GM23338 (cell line): ENCODE results near the gene RIN3. TPM values are rescaled to one million over a fixed set of nuclear protein-coding genes. Genes with fewer than 3 reads are reported as not detected.

ENCODE experiments used
- ATAC-seq: fragments of 200-7000 bp; cut with Tn5 transposase; 3 replicates; pipeline ENCODE4 v1.9.1; 2020
- DNase-seq: peaks from one replicate; pipeline ENCODE4 v3.0.0-alpha.2; 2015; ENCODE audit warnings: low spot score
- H2AFZ ChIP-seq: fragments of 200-600 bp; sonication (generic); 2 replicates; pipeline ENCODE4 v1.8.0; 2016; ENCODE audit warnings: antibody characterized with exemption, mild to moderate bottlenecking, moderate library complexity
- H3F3A ChIP-seq: fragments of 200-600 bp; sonication (generic); replicated peaks from 2 replicates; pipeline ENCODE4 v1.8.0; 2017; ENCODE audit warnings: antibody characterized with exemption, mixed run types, low read depth
- H3K27ac ChIP-seq: fragments of 200-600 bp; sonication (generic); 2 replicates; pipeline ENCODE4 v1.6.1; 2016; ENCODE audit warnings: low read depth
- H3K27me3 ChIP-seq: fragments of 200-600 bp; sonication (generic); 2 replicates; pipeline ENCODE4 v1.8.0; 2016; ENCODE audit warnings: mild to moderate bottlenecking, mixed run types, moderate library complexity; ENCODE audit not compliant: insufficient read depth
- H3K36me3 ChIP-seq: fragments of 200-600 bp; sonication (generic); 2 replicates; pipeline ENCODE4 v1.8.0; 2016; ENCODE audit warnings: mild to moderate bottlenecking; ENCODE audit not compliant: insufficient read depth
- H3K4me1 ChIP-seq: fragments of 200-600 bp; sonication (generic); 2 replicates; pipeline ENCODE4 v1.8.0; 2016; ENCODE audit warnings: mild to moderate bottlenecking, moderate library complexity; ENCODE audit not compliant: insufficient read depth
- H3K4me2 ChIP-seq: fragments of 200-600 bp; sonication (generic); 2 replicates; pipeline ENCODE4 v1.7.1; 2017; ENCODE audit warnings: mixed run types
- H3K4me3 ChIP-seq: fragments of 200-600 bp; sonication (generic); 2 replicates; pipeline ENCODE4 v1.6.1; 2016; ENCODE audit warnings: mixed run types
- H3K79me2 ChIP-seq: fragments of 200-600 bp; sonication (generic); replicated peaks from 2 replicates; pipeline ENCODE4 v1.8.0; 2017; ENCODE audit warnings: mild to moderate bottlenecking; ENCODE audit not compliant: insufficient read depth
- H3K9me2 ChIP-seq: fragments of 200-600 bp; sonication (generic); 2 replicates; pipeline ENCODE4 v1.8.0; 2017; ENCODE audit not compliant: insufficient read depth
- H4K20me1 ChIP-seq: fragments of 200-600 bp; sonication (generic); replicated peaks from 2 replicates; pipeline ENCODE4 v1.8.0; 2017; ENCODE audit warnings: mild to moderate bottlenecking; ENCODE audit not compliant: insufficient read depth
- H3K27ac Mint-ChIP-seq: 2 replicates; pipeline ENCODE4 v1.8.0; 2020; ENCODE audit warnings: inconsistent platforms, mild to moderate bottlenecking, moderate library complexity, mixed read lengths
- H3K27me3 Mint-ChIP-seq: 3 replicates; pipeline ENCODE4 v1.8.0; 2022; ENCODE audit warnings: low read depth, mild to moderate bottlenecking, moderate library complexity, mixed read lengths, inconsistent platforms; ENCODE audit not compliant: insufficient read depth, poor library complexity
- H3K36me3 Mint-ChIP-seq: 3 replicates; pipeline ENCODE4 v1.8.0; 2021; ENCODE audit warnings: low read depth, mild to moderate bottlenecking, inconsistent platforms, moderate library complexity, mixed read lengths
- H3K4me1 Mint-ChIP-seq: 3 replicates; pipeline ENCODE4 v1.8.0; 2020; ENCODE audit warnings: mild to moderate bottlenecking, inconsistent platforms, mixed read lengths
- H3K4me3 Mint-ChIP-seq: 3 replicates; pipeline ENCODE4 v1.8.0; 2021; ENCODE audit warnings: moderate library complexity, mild to moderate bottlenecking, inconsistent platforms, mixed read lengths
- H3K9me3 Mint-ChIP-seq: 3 replicates; pipeline ENCODE4 v1.8.0; 2020; ENCODE audit warnings: moderate library complexity, mild to moderate bottlenecking, inconsistent platforms, mixed read lengths
- CREB1 ChIP-seq: fragments of 250-450 bp; sonication (Bioruptor Pico); IDR thresholded peaks from 2 replicates; pipeline ENCODE4 v1.5.0; 2020; ENCODE audit warnings: low read depth, mild to moderate bottlenecking, moderate library complexity
- JUNB ChIP-seq: IDR thresholded peaks from one replicate; pipeline ENCODE4 v1.6.1; 2016; ENCODE audit warnings: antibody characterized with exemption; ENCODE audit not compliant: unreplicated experiment
- POLR2AphosphoS5 ChIP-seq: IDR thresholded peaks from 2 replicates; pipeline ENCODE4 v1.6.1; 2016; ENCODE audit warnings: antibody characterized with exemption, low read depth
- ZNF114 ChIP-seq: fragments of 250-450 bp; sonication (Bioruptor Pico); IDR thresholded peaks from 2 replicates; pipeline ENCODE4 v1.5.0; 2020; ENCODE audit warnings: mild to moderate bottlenecking, moderate library complexity
- ZNF331 ChIP-seq: fragments of 250-450 bp; sonication (Bioruptor Pico); IDR thresholded peaks from 2 replicates; pipeline ENCODE4 v1.5.0; 2020; ENCODE audit warnings: low read depth, mild to moderate bottlenecking, moderate library complexity
- polyA plus RNA-seq: library from polyadenylated mRNA; unstranded; fragments of >200 nt; fragmentation: Nextera tagmentation; extraction: Ambion mirVana; gene quantifications from 2 replicates; pipeline ENCODE4 v1.2.1, GENCODE V29; 2016
- total RNA-seq: library from RNA; depleted of rRNA; stranded (reverse); fragments of >200 nt; shearing (Covaris generic); gene quantifications from 2 replicates; pipeline ENCODE4 v1.2.3, GENCODE V29; 2014
- TF ChIP-seq, protein P1 (sequence below): fragments of 250-450 bp; sonication (Bioruptor Pico); IDR thresholded peaks from 2 replicates; pipeline ENCODE4 v1.5.0; 2020; ENCODE audit warnings: mild to moderate bottlenecking, moderate library complexity
- TF ChIP-seq, protein P2 (sequence below): IDR thresholded peaks from one replicate; pipeline ENCODE4 v1.6.1; 2018; ENCODE audit warnings: antibody characterized with exemption; ENCODE audit not compliant: unreplicated experiment

RIN3 gene
- total and polyA plus RNA-seq, 2 experiments from 2014 or later = 0.97 to 1.5 TPM

DNA sequence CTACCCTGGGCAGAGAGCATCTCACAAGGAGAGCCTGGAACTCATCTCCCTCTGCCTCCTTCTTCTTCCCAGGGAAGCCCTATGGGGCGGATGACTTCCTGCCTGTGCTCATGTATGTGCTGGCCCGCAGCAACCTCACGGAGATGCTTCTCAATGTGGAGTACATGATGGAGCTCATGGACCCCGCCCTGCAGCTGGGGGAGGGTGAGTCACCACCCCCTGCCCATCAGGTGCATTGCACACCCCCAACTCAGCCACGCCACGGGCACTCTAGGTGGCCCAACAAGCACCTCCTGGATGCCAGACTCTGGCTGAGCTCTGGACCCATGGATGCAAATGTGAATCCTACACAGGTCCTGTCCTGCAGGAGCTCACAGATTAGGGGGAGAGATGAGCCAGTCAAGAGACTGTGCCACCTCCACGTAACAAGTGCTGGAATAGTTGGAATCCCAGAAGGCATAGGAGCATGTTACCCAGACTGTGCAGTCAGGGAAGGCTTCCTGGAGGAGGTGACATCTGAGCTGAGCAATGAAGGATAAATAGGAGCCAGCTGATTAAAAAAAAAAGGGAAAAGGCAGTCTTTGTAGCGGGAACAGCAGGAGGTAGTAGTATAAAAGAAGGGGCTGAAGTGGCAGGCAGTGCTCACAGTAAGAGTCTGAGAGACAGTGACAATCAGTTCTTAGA, 163.0 kb downstream of the RIN3 start:
- no peaks in the 10 kb centered on the region for H3K36me3 Mint-ChIP-seq
- Histone ChIP-seq H2AFZ (no peak overlapping the region), H3K9me2 (no peaks in the 10 kb centered on the region), H3K4me2 (no peak overlapping the region), H3K4me1 (no peaks in the 10 kb centered on the region), H3K27me3 (no peaks in the 10 kb centered on the region), H3K4me3 (no peak overlapping the region), H3K27ac (no peak overlapping the region), H3K79me2 (no peaks in the 10 kb centered on the region), H3F3A (no peaks in the 10 kb centered on the region), H3K36me3 (no peaks in the 10 kb centered on the region), H4K20me1 (no peaks in the 10 kb centered on the region)
- peaks cover 4% of the 10 kb centered on the region for H3K27me3 Mint-ChIP-seq
- DNase-seq (no peak), ATAC-seq (no peak)
- no peaks in the 10 kb centered on the region for H3K4me1 Mint-ChIP-seq
- no peak overlapping the region for H3K4me3 Mint-ChIP-seq
- H3K9me3 Mint-ChIP-seq = no peaks in the 10 kb centered on the region; the same call in 2 of the 3 replicates
- TF ChIP-seq, protein P1, sequence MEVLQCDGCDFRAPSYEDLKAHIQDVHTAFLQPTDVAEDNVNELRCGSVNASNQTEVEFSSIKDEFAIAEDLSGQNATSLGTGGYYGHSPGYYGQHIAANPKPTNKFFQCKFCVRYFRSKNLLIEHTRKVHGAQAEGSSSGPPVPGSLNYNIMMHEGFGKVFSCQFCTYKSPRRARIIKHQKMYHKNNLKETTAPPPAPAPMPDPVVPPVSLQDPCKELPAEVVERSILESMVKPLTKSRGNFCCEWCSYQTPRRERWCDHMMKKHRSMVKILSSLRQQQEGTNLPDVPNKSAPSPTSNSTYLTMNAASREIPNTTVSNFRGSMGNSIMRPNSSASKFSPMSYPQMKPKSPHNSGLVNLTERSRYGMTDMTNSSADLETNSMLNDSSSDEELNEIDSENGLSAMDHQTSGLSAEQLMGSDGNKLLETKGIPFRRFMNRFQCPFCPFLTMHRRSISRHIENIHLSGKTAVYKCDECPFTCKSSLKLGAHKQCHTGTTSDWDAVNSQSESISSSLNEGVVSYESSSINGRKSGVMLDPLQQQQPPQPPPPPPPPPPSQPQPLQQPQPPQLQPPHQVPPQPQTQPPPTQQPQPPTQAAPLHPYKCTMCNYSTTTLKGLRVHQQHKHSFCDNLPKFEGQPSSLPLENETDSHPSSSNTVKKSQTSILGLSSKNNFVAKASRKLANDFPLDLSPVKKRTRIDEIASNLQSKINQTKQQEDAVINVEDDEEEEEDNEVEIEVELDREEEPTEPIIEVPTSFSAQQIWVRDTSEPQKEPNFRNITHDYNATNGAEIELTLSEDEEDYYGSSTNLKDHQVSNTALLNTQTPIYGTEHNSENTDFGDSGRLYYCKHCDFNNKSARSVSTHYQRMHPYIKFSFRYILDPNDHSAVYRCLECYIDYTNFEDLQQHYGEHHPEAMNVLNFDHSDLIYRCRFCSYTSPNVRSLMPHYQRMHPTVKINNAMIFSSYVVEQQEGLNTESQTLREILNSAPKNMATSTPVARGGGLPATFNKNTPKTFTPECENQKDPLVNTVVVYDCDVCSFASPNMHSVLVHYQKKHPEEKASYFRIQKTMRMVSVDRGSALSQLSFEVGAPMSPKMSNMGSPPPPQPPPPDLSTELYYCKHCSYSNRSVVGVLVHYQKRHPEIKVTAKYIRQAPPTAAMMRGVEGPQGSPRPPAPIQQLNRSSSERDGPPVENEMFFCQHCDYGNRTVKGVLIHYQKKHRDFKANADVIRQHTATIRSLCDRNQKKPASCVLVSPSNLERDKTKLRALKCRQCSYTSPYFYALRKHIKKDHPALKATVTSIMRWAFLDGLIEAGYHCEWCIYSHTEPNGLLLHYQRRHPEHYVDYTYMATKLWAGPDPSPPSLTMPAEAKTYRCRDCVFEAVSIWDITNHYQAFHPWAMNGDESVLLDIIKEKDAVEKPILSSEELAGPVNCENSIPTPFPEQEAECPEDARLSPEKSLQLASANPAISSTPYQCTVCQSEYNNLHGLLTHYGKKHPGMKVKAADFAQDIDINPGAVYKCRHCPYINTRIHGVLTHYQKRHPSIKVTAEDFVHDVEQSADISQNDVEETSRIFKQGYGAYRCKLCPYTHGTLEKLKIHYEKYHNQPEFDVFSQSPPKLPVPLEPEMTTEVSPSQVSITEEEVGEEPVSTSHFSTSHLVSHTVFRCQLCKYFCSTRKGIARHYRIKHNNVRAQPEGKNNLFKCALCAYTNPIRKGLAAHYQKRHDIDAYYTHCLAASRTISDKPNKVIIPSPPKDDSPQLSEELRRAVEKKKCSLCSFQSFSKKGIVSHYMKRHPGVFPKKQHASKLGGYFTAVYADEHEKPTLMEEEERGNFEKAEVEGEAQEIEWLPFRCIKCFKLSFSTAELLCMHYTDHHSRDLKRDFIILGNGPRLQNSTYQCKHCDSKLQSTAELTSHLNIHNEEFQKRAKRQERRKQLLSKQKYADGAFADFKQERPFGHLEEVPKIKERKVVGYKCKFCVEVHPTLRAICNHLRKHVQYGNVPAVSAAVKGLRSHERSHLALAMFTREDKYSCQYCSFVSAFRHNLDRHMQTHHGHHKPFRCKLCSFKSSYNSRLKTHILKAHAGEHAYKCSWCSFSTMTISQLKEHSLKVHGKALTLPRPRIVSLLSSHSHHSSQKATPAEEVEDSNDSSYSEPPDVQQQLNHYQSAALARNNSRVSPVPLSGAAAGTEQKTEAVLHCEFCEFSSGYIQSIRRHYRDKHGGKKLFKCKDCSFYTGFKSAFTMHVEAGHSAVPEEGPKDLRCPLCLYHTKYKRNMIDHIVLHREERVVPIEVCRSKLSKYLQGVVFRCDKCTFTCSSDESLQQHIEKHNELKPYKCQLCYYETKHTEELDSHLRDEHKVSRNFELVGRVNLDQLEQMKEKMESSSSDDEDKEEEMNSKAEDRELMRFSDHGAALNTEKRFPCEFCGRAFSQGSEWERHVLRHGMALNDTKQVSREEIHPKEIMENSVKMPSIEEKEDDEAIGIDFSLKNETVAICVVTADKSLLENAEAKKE (CRISPR knock-in tag) = no peak
- TF ChIP-seq ZNF114 (CRISPR knock-in tag) (no peak), ZNF331 (CRISPR knock-in tag) (no peak), JUNB (no peak)
- no peak overlapping the region for H3K27ac Mint-ChIP-seq

DNA sequence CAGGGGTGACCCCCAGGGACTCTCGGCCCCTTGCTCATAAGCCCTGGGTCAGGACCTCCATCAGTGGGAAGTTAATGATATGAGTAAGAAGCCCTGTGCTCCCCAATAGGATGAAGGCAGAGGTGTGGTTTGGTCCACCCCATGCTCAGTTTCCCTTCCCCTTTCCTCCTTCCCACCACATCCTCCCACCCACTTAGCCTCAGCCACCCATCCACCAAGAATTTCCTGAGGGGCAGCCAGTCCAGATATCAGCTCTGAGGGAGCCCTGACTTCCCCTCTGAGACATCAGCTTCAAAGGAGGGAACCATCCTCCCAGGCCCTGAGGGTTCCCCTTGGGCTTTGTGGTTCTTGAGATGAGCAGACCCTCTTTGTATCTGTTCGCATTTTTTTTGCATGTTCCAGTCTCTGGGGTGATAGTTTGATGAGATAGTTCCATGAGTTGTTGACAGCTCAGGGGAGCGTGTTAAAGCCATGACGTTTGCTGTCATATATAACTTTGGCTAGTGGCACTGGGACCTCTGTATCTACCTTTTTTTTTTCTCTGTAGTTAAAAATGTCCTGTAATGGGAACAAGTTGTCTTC, 163.6 kb downstream of the RIN3 start:
- Histone ChIP-seq H3K27me3 (no peaks in the 10 kb centered on the region), H3K27ac (no peak overlapping the region), H3K4me3 (no peak overlapping the region), H3K36me3 (no peaks in the 10 kb centered on the region), H3K79me2 (no peaks in the 10 kb centered on the region), H3K9me2 (no peaks in the 10 kb centered on the region), H3F3A (no peaks in the 10 kb centered on the region), H3K4me1 (no peaks in the 10 kb centered on the region), H3K4me2 (no peak overlapping the region), H4K20me1 (no peaks in the 10 kb centered on the region), H2AFZ (no peak overlapping the region)
- H3K27me3 Mint-ChIP-seq = peaks cover 4% of the 10 kb centered on the region
- DNase-seq (no peak), ATAC-seq (no peak)
- H3K9me3 Mint-ChIP-seq = no peaks in the 10 kb centered on the region; the same call in 2 of the 3 replicates
- H3K4me3 Mint-ChIP-seq = no peak overlapping the region
- H3K27ac Mint-ChIP-seq = no peak overlapping the region
- no peaks in the 10 kb centered on the region for H3K4me1 Mint-ChIP-seq
- no peaks in the 10 kb centered on the region for H3K36me3 Mint-ChIP-seq
- TF ChIP-seq ZNF331 (CRISPR knock-in tag) (no peak), CREB1 (CRISPR knock-in tag) (no peak), JUNB (no peak), POLR2AphosphoS5 (no peak)
- TF ChIP-seq, protein P2, sequence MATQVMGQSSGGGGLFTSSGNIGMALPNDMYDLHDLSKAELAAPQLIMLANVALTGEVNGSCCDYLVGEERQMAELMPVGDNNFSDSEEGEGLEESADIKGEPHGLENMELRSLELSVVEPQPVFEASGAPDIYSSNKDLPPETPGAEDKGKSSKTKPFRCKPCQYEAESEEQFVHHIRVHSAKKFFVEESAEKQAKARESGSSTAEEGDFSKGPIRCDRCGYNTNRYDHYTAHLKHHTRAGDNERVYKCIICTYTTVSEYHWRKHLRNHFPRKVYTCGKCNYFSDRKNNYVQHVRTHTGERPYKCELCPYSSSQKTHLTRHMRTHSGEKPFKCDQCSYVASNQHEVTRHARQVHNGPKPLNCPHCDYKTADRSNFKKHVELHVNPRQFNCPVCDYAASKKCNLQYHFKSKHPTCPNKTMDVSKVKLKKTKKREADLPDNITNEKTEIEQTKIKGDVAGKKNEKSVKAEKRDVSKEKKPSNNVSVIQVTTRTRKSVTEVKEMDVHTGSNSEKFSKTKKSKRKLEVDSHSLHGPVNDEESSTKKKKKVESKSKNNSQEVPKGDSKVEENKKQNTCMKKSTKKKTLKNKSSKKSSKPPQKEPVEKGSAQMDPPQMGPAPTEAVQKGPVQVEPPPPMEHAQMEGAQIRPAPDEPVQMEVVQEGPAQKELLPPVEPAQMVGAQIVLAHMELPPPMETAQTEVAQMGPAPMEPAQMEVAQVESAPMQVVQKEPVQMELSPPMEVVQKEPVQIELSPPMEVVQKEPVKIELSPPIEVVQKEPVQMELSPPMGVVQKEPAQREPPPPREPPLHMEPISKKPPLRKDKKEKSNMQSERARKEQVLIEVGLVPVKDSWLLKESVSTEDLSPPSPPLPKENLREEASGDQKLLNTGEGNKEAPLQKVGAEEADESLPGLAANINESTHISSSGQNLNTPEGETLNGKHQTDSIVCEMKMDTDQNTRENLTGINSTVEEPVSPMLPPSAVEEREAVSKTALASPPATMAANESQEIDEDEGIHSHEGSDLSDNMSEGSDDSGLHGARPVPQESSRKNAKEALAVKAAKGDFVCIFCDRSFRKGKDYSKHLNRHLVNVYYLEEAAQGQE = no peak
